ENCODE data around the gene TROAP. TPM values are rescaled to one million over a fixed set of nuclear protein-coding genes. Genes with fewer than 3 reads are reported as not detected.
"Not testable (repeated sequence)": the region's sequence is repeated elsewhere in the genome, so short reads cannot be mapped to it uniquely, and the experiment has no call there.

The TROAP gene
- 10 to 100 TPM; 57.7 to 64.9 TPM for total RNA-seq

- peak; percentile 99 for DNase-seq
- POLR2A ChIA-PET: interaction anchor here (0.8 to 2.7 kb wide), 10 partner anchors 9 to 193 kb away, joined by 3 to 12 read pairs (median 6); partner anchors contain the start of genes PRPH, SPATS2 and TUBA1B
- intact Hi-C loops (cut with micrococcal nuclease): loop anchor here (1.0 to 2.0 kb wide), 4 partner anchors 20 to 193 kb away; partner anchors contain the start of gene TUBA1A
These were observed at the start of gene TROAP for GRCh38 chr12:49322708-49323523. Gene TROAP, plus strand, starts transcription at chr12:49323255. Its CDS starts 354 bp downstream, at chr12:49323609.

GRCh38 chr12:49273726-49274395 is 49.2 kb upstream of the TROAP start:
- peaks cover 12% of the 10 kb centered on the region for H3K4me1 Mint-ChIP-seq (ENCODE audit: low read depth)
- no peak overlapping the region for H3K27ac Mint-ChIP-seq
- ChIA-PET CTCF (interaction anchor here (0.6 to 3.6 kb wide), 2 partner anchors 23 to 73 kb away, joined by 3 to 14 read pairs; partner anchors contain the start of gene PRPH), POLR2A (interaction anchor here (1.0 to 1.1 kb wide), 3 partner anchors 8 to 181 kb away, joined by 3 read pairs; no protein-coding TSS in a partner anchor)
- H3K36me3 Mint-ChIP-seq: peaks cover 30% of the 10 kb centered on the region
- intact Hi-C loops (cut with micrococcal nuclease): no loop called here
- no peaks in the 10 kb centered on the region for H3K9me3 Mint-ChIP-seq
- H3K27me3 Mint-ChIP-seq: no peaks in the 10 kb centered on the region
- H3K4me3 Mint-ChIP-seq: no peak overlapping the region
- DNase-seq: no peak

More at GRCh38 chr12:49322708-49323523, at the start of gene TROAP:
- no peaks in the 10 kb centered on the region for H3K27me3 Mint-ChIP-seq
- peak within 1 kb of the TSS; percentile 90 for H3K27ac Mint-ChIP-seq
- H3K4me1 Mint-ChIP-seq (ENCODE audit: low read depth): peaks cover 19% of the 10 kb centered on the region
- H3K4me3 Mint-ChIP-seq: peak within 1 kb of the TSS; percentile 99
- peaks cover 12% of the 10 kb centered on the region for H3K36me3 Mint-ChIP-seq
- CTCF ChIA-PET: interaction anchor here (0.7 to 5.8 kb wide), 15 partner anchors 9 to 191 kb away, joined by 3 to 44 read pairs (median 6); partner anchors contain the start of genes DNAJC22, PRPH and SPATS2
- H3K9me3 Mint-ChIP-seq: no peaks in the 10 kb centered on the region

GRCh38 chr12:49274396-49275069 is 48.5 kb upstream of the TROAP start:
- no peaks in the 10 kb centered on the region for H3K27me3 Mint-ChIP-seq
- H3K4me3 Mint-ChIP-seq: no peak overlapping the region
- H3K27ac Mint-ChIP-seq: no peak overlapping the region
- no peaks in the 10 kb centered on the region for H3K9me3 Mint-ChIP-seq
- peaks cover 24% of the 10 kb centered on the region for H3K36me3 Mint-ChIP-seq
- H3K4me1 Mint-ChIP-seq (ENCODE audit: low read depth): peaks cover 6% of the 10 kb centered on the region
- CTCF ChIA-PET: interaction anchor here (1.0 to 3.6 kb wide), 3 partner anchors 10 to 22 kb away, joined by 3 to 14 read pairs (median 5); partner anchors contain the start of gene PRPH
- POLR2A ChIA-PET: interaction anchor here (0.9 to 1.0 kb wide), 2 partner anchors 38 to 182 kb away, joined by 3 read pairs; no protein-coding TSS in a partner anchor
- intact Hi-C loops (cut with micrococcal nuclease): no loop called here
- no peak for DNase-seq

- Mint-ChIP-seq H3K4me1 (ENCODE audit: low read depth) (no peaks in the 10 kb centered on the region), H3K27ac (no peak overlapping the region), H3K9me3 (no peaks in the 10 kb centered on the region), H3K4me3 (no peak overlapping the region), H3K27me3 (peaks cover 3% of the 10 kb centered on the region), H3K36me3 (peaks cover 9% of the 10 kb centered on the region)
- intact Hi-C loops (cut with micrococcal nuclease): no loop called here
- ChIA-PET CTCF (interaction anchor here (1.3 to 3.6 kb wide), 5 partner anchors 12 to 82 kb away, joined by 3 to 14 read pairs (median 6); partner anchors contain the start of gene PRPH), POLR2A (interaction anchor here (1.3 to 2.2 kb wide), 2 partner anchors 8 to 10 kb away, joined by 4 to 10 read pairs; no protein-coding TSS in a partner anchor)
- DNase-seq: no peak
These were observed 46.5 kb upstream of the TROAP start for GRCh38 chr12:49276304-49277290.

GRCh38 chr12:49277466-49277865 is 45.6 kb upstream of the TROAP start:
- no peak overlapping the region for H3K4me3 Mint-ChIP-seq
- no peak overlapping the region for H3K27ac Mint-ChIP-seq
- intact Hi-C loops (cut with micrococcal nuclease): no loop called here
- ChIA-PET CTCF (interaction anchor here (1.6 to 3.6 kb wide), 3 partner anchors 11 to 81 kb away, joined by 6 to 14 read pairs (median 6); partner anchors contain the start of gene PRPH), POLR2A (interaction anchor here (1.3 to 2.2 kb wide), 2 partner anchors 9 to 11 kb away, joined by 4 to 10 read pairs; no protein-coding TSS in a partner anchor)
- peaks cover 3% of the 10 kb centered on the region for H3K27me3 Mint-ChIP-seq
- no peak for DNase-seq
- H3K9me3 Mint-ChIP-seq: no peaks in the 10 kb centered on the region
- peaks cover 8% of the 10 kb centered on the region for H3K36me3 Mint-ChIP-seq
- no peaks in the 10 kb centered on the region for H3K4me1 Mint-ChIP-seq (ENCODE audit: low read depth)

- H3K4me1 Mint-ChIP-seq (ENCODE audit: low read depth): no peaks in the 10 kb centered on the region
- no peaks in the 10 kb centered on the region for H3K9me3 Mint-ChIP-seq
- no peak overlapping the region for H3K4me3 Mint-ChIP-seq
- H3K27me3 Mint-ChIP-seq: peaks cover 7% of the 10 kb centered on the region
- CTCF ChIA-PET: interaction anchor here (1.8 to 2.4 kb wide), 4 partner anchors 9 to 67 kb away, joined by 6 to 12 read pairs (median 6); partner anchors contain the start of genes DNAJC22 and PRPH
- H3K36me3 Mint-ChIP-seq: no peaks in the 10 kb centered on the region
- intact Hi-C loops (cut with micrococcal nuclease): no loop called here
- DNase-seq: no peak
- POLR2A ChIA-PET: interaction anchor here (1.0 kb wide), 1 partner anchor 14 kb away, joined by 3 read pairs; no protein-coding TSS in a partner anchor
- no peak overlapping the region for H3K27ac Mint-ChIP-seq
These were observed 43.3 kb upstream of the TROAP start for GRCh38 chr12:49279706-49280159.

- POLR2A ChIA-PET; H3K4me3 Mint-ChIP-seq; H3K27ac Mint-ChIP-seq; H3K4me1 Mint-ChIP-seq (ENCODE audit: low read depth); H3K27me3 Mint-ChIP-seq; DNase-seq; intact Hi-C loops (cut with micrococcal nuclease); H3K9me3 Mint-ChIP-seq; H3K36me3 Mint-ChIP-seq: not testable (repeated sequence)
- CTCF ChIA-PET: interaction anchor here (1.8 to 2.4 kb wide), 4 partner anchors 8 to 66 kb away, joined by 6 to 12 read pairs (median 6); partner anchors contain the start of genes DNAJC22 and PRPH
These were observed 42.5 kb upstream of the TROAP start for GRCh38 chr12:49280545-49280944.

- Mint-ChIP-seq H3K27me3 (peaks cover 16% of the 10 kb centered on the region), H3K4me3 (no peak overlapping the region), H3K9me3 (no peaks in the 10 kb centered on the region), H3K36me3 (no peaks in the 10 kb centered on the region), H3K4me1 (ENCODE audit: low read depth) (no peaks in the 10 kb centered on the region), H3K27ac (no peak overlapping the region)
- intact Hi-C loops (cut with micrococcal nuclease): no loop called here
- POLR2A ChIA-PET: no interaction called here
- CTCF ChIA-PET: interaction anchor here (0.6 kb wide), 1 partner anchor 49 kb away, joined by 4 read pairs; no protein-coding TSS in a partner anchor
- no peak for DNase-seq
These were observed 40.8 kb upstream of the TROAP start for GRCh38 chr12:49282302-49282701.

GRCh38 chr12:49282740-49283375 is 40.2 kb upstream of the TROAP start:
- intact Hi-C loops (cut with micrococcal nuclease); H3K36me3 Mint-ChIP-seq; H3K4me3 Mint-ChIP-seq; POLR2A ChIA-PET; H3K27ac Mint-ChIP-seq; DNase-seq; H3K9me3 Mint-ChIP-seq; H3K4me1 Mint-ChIP-seq (ENCODE audit: low read depth): not testable (repeated sequence)
- peaks cover 17% of the 10 kb centered on the region for H3K27me3 Mint-ChIP-seq
- CTCF ChIA-PET: interaction anchor here (0.6 to 10.7 kb wide), 3 partner anchors 13 to 66 kb away, joined by 4 to 149 read pairs (median 39); partner anchors contain the start of genes DNAJC22 and PRPH

All from activated CD4-positive, alpha-beta memory T cell treated with anti-CD3 and anti-CD28 coated beads for 36 hours (primary cell).